AG04449 (cell line): Measurements from ENCODE around the gene CFAP44.

ENCODE experiments used
- CTCF ChIA-PET: fragments of 350-600 bp; formaldehyde crosslinking; extraction: SDS; loops from one replicate; lab custom pipeline; 2021; ENCODE audit warnings: antibody characterized with exemption; lab: Yijun Ruan, JAX
- POLR2A ChIA-PET: fragments of 400-600, 350-600 bp; formaldehyde crosslinking; extraction: SDS; loops from one replicate; lab custom pipeline; 2020; ENCODE audit warnings: antibody characterized with exemption, inconsistent platforms; lab: Yijun Ruan, JAX
- DNase-seq: peaks from one replicate; pipeline ENCODE4 v3.0.0-alpha.2; 2010; ENCODE audit warnings: low read depth, low spot score
- H3K4me3 ChIP-seq: 2 replicates; pipeline ENCODE4 v1.5.1; 2011; ENCODE audit warnings: low read depth, mild to moderate bottlenecking, control low read depth, low read length
- CTCF ChIP-seq: IDR thresholded peaks from one replicate; pipeline ENCODE4 v1.5.1; 2011; ENCODE audit warnings: mild to moderate bottlenecking, moderate library complexity, low read length, control low read depth, inconsistent platforms; ENCODE audit not compliant: insufficient read depth; ENCODE audit errors: missing control alignments

The CFAP44 gene

DNA sequence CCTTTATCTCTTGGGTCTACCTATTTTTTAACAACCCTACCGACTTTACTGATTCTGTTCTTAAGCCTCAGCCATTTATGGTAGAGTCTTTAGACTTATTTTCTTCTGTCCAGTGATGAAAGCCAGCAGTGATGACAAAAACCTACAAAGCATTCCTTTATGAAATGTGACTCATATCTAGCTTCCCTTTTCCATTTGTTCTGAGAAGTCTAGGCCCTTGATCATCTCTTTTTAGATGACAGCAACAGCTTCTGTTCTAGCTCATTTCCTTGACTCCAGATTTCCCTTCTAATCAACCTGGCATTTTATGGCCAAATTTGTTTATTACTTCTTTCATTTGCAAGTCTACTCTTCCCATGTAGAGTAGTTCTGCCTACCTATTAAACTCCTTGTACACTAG lies 36.1 kb downstream of the CFAP44 start:
- TF ChIP-seq CTCF: no peak
- peak; percentile 2 for DNase-seq
- H3K4me3 ChIP-seq: no peak overlapping the region
- CTCF ChIA-PET: no interaction called here
- POLR2A ChIA-PET: no interaction called here

DNA sequence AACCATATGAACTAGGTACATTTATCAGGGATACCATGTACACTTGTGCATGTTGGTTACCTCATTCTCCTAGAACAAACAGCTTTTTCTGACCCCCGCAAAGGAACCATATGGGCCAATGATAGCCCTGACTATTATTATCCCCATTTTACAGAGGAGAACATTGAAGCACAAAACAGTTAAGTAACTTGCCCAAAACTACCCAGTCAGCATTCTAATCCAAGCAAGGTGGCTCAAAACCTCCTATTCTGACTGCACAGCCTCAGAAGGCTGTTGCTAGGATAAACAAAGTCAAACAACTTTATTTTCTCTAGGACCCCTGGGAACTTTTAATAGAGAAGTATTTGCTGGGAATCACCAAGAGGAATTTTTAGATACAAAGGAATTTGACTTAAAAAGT lies 36.7 kb downstream of the CFAP44 start:
- ChIA-PET CTCF (no interaction called here), POLR2A (no interaction called here)
- no peak for TF ChIP-seq CTCF
- no peak for DNase-seq
- H3K4me3 ChIP-seq: no peak overlapping the region
